Upper lobe of left lung (tissue), 4 donors: Measurements from ENCODE around the gene NUP160.

Experiments used
- CTCF ChIP-seq, 6 experiments: fragments of 450-650 bp in 4 of 6; fragments of 200-600 bp in 2 of 6; sonication (generic) in 2 of 6; IDR thresholded peaks; one replicate each; pipeline ENCODE4 v1.5.1; 2016 to 2019; ENCODE audit warnings: antibody characterized with exemption in 6 of 6
- EP300 ChIP-seq, 4 donors: sonication (generic); formaldehyde crosslinking; IDR thresholded peaks; one replicate each; pipeline ENCODE4 v1.5.1; 2017; ENCODE audit warnings: antibody characterized with exemption in 4 of 4, control low read depth in 2 of 4
- POLR2A ChIP-seq, 4 donors: fragments of 450-650 bp; IDR thresholded peaks; one replicate each; pipeline ENCODE4 v1.5.1; 2016 to 2017; ENCODE audit warnings: antibody characterized with exemption in 4 of 4, mild to moderate bottlenecking in 2 of 4
- POLR2AphosphoS5 ChIP-seq, 2 donors: sonication (generic); formaldehyde crosslinking; IDR thresholded peaks; one replicate each; pipeline ENCODE4 v1.5.1; 2017; ENCODE audit warnings: antibody characterized with exemption in 2 of 2

DNA sequence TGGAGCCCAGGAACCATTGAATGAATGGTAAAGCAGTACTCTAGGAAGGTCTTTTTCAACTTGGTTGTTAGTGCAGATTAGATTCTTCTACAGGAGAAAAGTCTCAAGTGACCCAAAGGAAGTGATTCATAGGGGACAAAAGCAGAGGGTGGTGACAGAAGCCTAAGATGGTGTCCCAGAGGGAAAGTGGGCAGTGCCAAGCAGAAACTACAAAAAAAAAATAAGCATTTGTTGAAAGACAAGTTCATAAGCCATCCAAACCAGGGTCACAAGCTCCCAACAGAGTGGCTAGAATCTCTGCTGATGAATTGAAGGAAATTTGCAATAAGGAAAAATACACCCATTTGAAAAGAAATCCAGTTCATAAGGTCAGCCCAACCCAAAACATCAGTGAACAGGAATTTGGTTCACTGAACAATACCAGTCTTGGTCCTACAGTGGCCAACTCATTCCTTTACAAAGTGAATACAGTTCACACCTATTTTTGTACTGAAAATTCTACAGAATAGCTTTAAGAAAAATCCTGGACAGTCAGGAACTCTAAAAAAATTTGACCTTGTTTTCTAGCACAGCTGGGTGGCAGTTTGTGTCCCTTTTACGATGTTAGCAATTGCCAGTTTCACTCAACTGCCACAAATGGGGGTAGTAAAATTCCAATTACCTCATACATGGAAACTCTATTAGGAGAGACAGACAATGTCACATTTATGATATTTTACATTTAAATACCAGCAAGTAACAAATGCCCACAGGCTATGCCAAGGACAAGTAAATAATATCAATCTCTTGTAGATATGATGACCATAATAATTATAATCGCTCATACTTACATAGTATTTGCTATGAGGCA, 21.6 kb upstream of the NUP160 start:
- no peak for TF ChIP-seq CTCF (IDR thresholded peaks at IDR 0.05)
- no peak for TF ChIP-seq POLR2A (IDR thresholded peaks at IDR 0.05)
- TF ChIP-seq POLR2AphosphoS5 (IDR thresholded peaks at IDR 0.05): no peak
- TF ChIP-seq EP300 (IDR thresholded peaks at IDR 0.05): no peak
